ENCODE data around the gene PHC3. TPM values are rescaled to one million over a fixed set of nuclear protein-coding genes. Genes with fewer than 3 reads are reported as not detected.

Gene PHC3
- total and polyA plus RNA-seq, 2 experiments from 2014 or later: 36.6 to 39.8 TPM

GRCh38 chr3:170151536-170151935, 30.0 kb downstream of the PHC3 start:
- H3K4me3 ChIP-seq: no peak overlapping the region
- TF ChIP-seq EZH2phosphoT487 (IDR thresholded peaks at IDR 0.05; ENCODE audit: low read depth, severe bottlenecking, unreplicated experiment): no peak
- TF ChIP-seq CTCF (IDR thresholded peaks at IDR 0.05; ENCODE audit: poor library complexity): no peak
- no peak for TF ChIP-seq EZH2 (IDR thresholded peaks at IDR 0.05; ENCODE audit: borderline replicate concordance)
- H3K9me3 ChIP-seq (ENCODE audit: low read depth): no peaks in the 10 kb centered on the region
- H3K27me3 ChIP-seq: no peaks in the 10 kb centered on the region
- no peak overlapping the region for H3K4me2 ChIP-seq
- no peak overlapping the region for H2AFZ ChIP-seq
- H3K27ac ChIP-seq: no peak overlapping the region
- H3K4me1 ChIP-seq (ENCODE audit: insufficient read depth): peaks cover 7% of the 10 kb centered on the region
- 95% methylated on average over 2 of the region's 2 CpGs for WGBS (ENCODE audit: low lambda C conversion rate, missing lambda C conversion rate)
- H3K9me2 ChIP-seq (replicated peaks; ENCODE audit: insufficient read depth): no peaks in the 10 kb centered on the region
- peaks cover 91% of the 10 kb centered on the region for H3K79me2 ChIP-seq
- DNase-seq (ENCODE audit: low spot score): no peak
- peaks cover 22% of the 10 kb centered on the region for H4K20me1 ChIP-seq (ENCODE audit: insufficient read depth, poor library complexity, severe bottlenecking)
- H3K36me3 ChIP-seq (replicated peaks; ENCODE audit: insufficient read depth, low read depth): peaks cover 5% of the 10 kb centered on the region

- no peak for DNase-seq (ENCODE audit: low spot score)
- TF ChIP-seq CTCF (IDR thresholded peaks at IDR 0.05; ENCODE audit: poor library complexity): no peak
- no peak for TF ChIP-seq EZH2 (IDR thresholded peaks at IDR 0.05; ENCODE audit: borderline replicate concordance)
- no peak for TF ChIP-seq EZH2phosphoT487 (IDR thresholded peaks at IDR 0.05; ENCODE audit: low read depth, severe bottlenecking, unreplicated experiment)
- Histone ChIP-seq H3K4me1 (ENCODE audit: insufficient read depth) (no peaks in the 10 kb centered on the region), H3K27ac (no peak overlapping the region), H3K4me2 (no peak overlapping the region), H2AFZ (no peak overlapping the region), H3K27me3 (no peaks in the 10 kb centered on the region), H3K79me2 (peaks cover 83% of the 10 kb centered on the region), H3K36me3 (replicated peaks; ENCODE audit: insufficient read depth, low read depth) (peaks cover 5% of the 10 kb centered on the region), H3K4me3 (no peak overlapping the region), H3K9me2 (replicated peaks; ENCODE audit: insufficient read depth) (no peaks in the 10 kb centered on the region), H3K9me3 (ENCODE audit: low read depth) (no peaks in the 10 kb centered on the region), H4K20me1 (ENCODE audit: insufficient read depth, poor library complexity, severe bottlenecking) (peaks cover 14% of the 10 kb centered on the region)
- WGBS (ENCODE audit: low lambda C conversion rate, missing lambda C conversion rate): 97% methylated on average over 5 of the region's 5 CpGs
These were observed 32.5 kb downstream of the PHC3 start for GRCh38 chr3:170149016-170149415.

GRCh38 chr3:170145278-170145677, 36.3 kb downstream of the PHC3 start:
- H3K9me2 ChIP-seq (replicated peaks; ENCODE audit: insufficient read depth): no peaks in the 10 kb centered on the region
- TF ChIP-seq EZH2 (IDR thresholded peaks at IDR 0.05; ENCODE audit: borderline replicate concordance) (no peak), CTCF (IDR thresholded peaks at IDR 0.05; ENCODE audit: poor library complexity) (no peak), EZH2phosphoT487 (IDR thresholded peaks at IDR 0.05; ENCODE audit: low read depth, severe bottlenecking, unreplicated experiment) (no peak)
- H3K36me3 ChIP-seq (replicated peaks; ENCODE audit: insufficient read depth, low read depth): peaks cover 5% of the 10 kb centered on the region
- H3K27me3 ChIP-seq: no peaks in the 10 kb centered on the region
- H3K27ac ChIP-seq: no peak overlapping the region
- no peak overlapping the region for H2AFZ ChIP-seq
- H3K4me2 ChIP-seq: no peak overlapping the region
- peaks cover 75% of the 10 kb centered on the region for H3K79me2 ChIP-seq
- no peak overlapping the region for H3K4me3 ChIP-seq
- WGBS (ENCODE audit: low lambda C conversion rate, missing lambda C conversion rate): 94% methylated on average over 4 of the region's 4 CpGs
- H3K4me1 ChIP-seq (ENCODE audit: insufficient read depth): no peaks in the 10 kb centered on the region
- H3K9me3 ChIP-seq (ENCODE audit: low read depth): no peaks in the 10 kb centered on the region
- peaks cover 9% of the 10 kb centered on the region for H4K20me1 ChIP-seq (ENCODE audit: insufficient read depth, poor library complexity, severe bottlenecking)
- no peak for DNase-seq (ENCODE audit: low spot score)

GRCh38 chr3:170144437-170144843, 37.1 kb downstream of the PHC3 start:
- Histone ChIP-seq H3K27ac (no peak overlapping the region), H2AFZ (no peak overlapping the region), H3K27me3 (no peaks in the 10 kb centered on the region), H3K4me3 (no peak overlapping the region), H3K36me3 (replicated peaks; ENCODE audit: insufficient read depth, low read depth) (no peaks in the 10 kb centered on the region), H3K79me2 (peaks cover 67% of the 10 kb centered on the region), H3K4me1 (ENCODE audit: insufficient read depth) (no peaks in the 10 kb centered on the region), H4K20me1 (ENCODE audit: insufficient read depth, poor library complexity, severe bottlenecking) (peaks cover 6% of the 10 kb centered on the region), H3K4me2 (no peak overlapping the region), H3K9me3 (ENCODE audit: low read depth) (no peaks in the 10 kb centered on the region), H3K9me2 (replicated peaks; ENCODE audit: insufficient read depth) (no peaks in the 10 kb centered on the region)
- no peak for DNase-seq (ENCODE audit: low spot score)
- 93% methylated on average over 3 of the region's 3 CpGs for WGBS (ENCODE audit: low lambda C conversion rate, missing lambda C conversion rate)
- TF ChIP-seq EZH2phosphoT487 (IDR thresholded peaks at IDR 0.05; ENCODE audit: low read depth, severe bottlenecking, unreplicated experiment) (no peak), EZH2 (IDR thresholded peaks at IDR 0.05; ENCODE audit: borderline replicate concordance) (no peak), CTCF (IDR thresholded peaks at IDR 0.05; ENCODE audit: poor library complexity) (no peak)

Measured in hepatocyte (in vitro differentiated cells).